Stimulated activated naive CD8-positive, alpha-beta T cell treated with anti-CD3 and anti-CD28 coated beads, Interleukin-15, amount 100 ng/mL, for 72 hours (primary cell): ENCODE results near the gene RAD1.

Experiments used
- ATAC-seq: fragments of 150-1000 bp; cut with Tn5 transposase; 2 replicates; pipeline ENCODE4 v1.10.0; 2021; ENCODE audit warnings: mild to moderate bottlenecking, moderate library complexity
- DNase-seq, 2 donors: peaks; one replicate each; pipeline ENCODE4 v3.0.0; 2021 to 2022
- H3K27ac Mint-ChIP-seq, 2 donors: one replicate each; pipeline ENCODE4 v1.8.0; 2022; ENCODE audit warnings: mild to moderate bottlenecking in 2 of 2, mixed read lengths in 2 of 2, moderate library complexity in 2 of 2
- H3K27me3 Mint-ChIP-seq: one replicate; pipeline ENCODE4 v1.8.0; 2022; ENCODE audit warnings: mixed read lengths
- H3K4me1 Mint-ChIP-seq: one replicate; pipeline ENCODE4 v1.8.0; 2022; ENCODE audit warnings: mild to moderate bottlenecking, mixed read lengths
- H3K4me3 Mint-ChIP-seq, 2 donors: one replicate each; pipeline ENCODE4 v1.8.0; 2022; ENCODE audit warnings: mild to moderate bottlenecking in 2 of 2, mixed read lengths in 2 of 2, moderate library complexity in 1 of 2
- H3K9me3 Mint-ChIP-seq, 2 donors: one replicate each; pipeline ENCODE4 v1.8.0; 2022; ENCODE audit warnings: mixed read lengths in 2 of 2

Gene RAD1

GRCh38 chr5:34895641-34896419, 19.5 kb downstream of the RAD1 start:
- Mint-ChIP-seq H3K27me3 (no peaks in the 10 kb centered on the region), H3K27ac (peak overlapping the region in 1 of 2 donors; percentile 44), H3K4me1 (no peaks in the 10 kb centered on the region), H3K4me3 (no peak overlapping the region), H3K9me3 (no peaks in the 10 kb centered on the region)
- DNase-seq (no peak), ATAC-seq (no peak)

- DNase-seq = no peak
- no peak overlapping the region for H3K4me3 Mint-ChIP-seq
- H3K4me1 Mint-ChIP-seq = no peaks in the 10 kb centered on the region
- ATAC-seq = no peak
- H3K27me3 Mint-ChIP-seq = no peaks in the 10 kb centered on the region
- no peak overlapping the region for H3K27ac Mint-ChIP-seq
- H3K9me3 Mint-ChIP-seq = no peaks in the 10 kb centered on the region
Observed at GRCh38 chr5:34894716-34895115, 20.6 kb downstream of the RAD1 start.

GRCh38 chr5:34892414-34892813, 22.9 kb downstream of the RAD1 start:
- no peaks in the 10 kb centered on the region for H3K9me3 Mint-ChIP-seq
- H3K27me3 Mint-ChIP-seq = no peaks in the 10 kb centered on the region
- H3K27ac Mint-ChIP-seq = no peak overlapping the region
- H3K4me3 Mint-ChIP-seq = no peak overlapping the region
- H3K4me1 Mint-ChIP-seq = no peaks in the 10 kb centered on the region
- ATAC-seq (no peak), DNase-seq (no peak)

GRCh38 chr5:34891981-34892380, 23.3 kb downstream of the RAD1 start:
- H3K4me3 Mint-ChIP-seq = no peak overlapping the region
- DNase-seq (no peak), ATAC-seq (no peak)
- no peaks in the 10 kb centered on the region for H3K9me3 Mint-ChIP-seq
- H3K27me3 Mint-ChIP-seq = no peaks in the 10 kb centered on the region
- H3K27ac Mint-ChIP-seq = no peak overlapping the region
- H3K4me1 Mint-ChIP-seq = no peaks in the 10 kb centered on the region

- no peak overlapping the region for H3K4me3 Mint-ChIP-seq
- no peak overlapping the region for H3K27ac Mint-ChIP-seq
- H3K27me3 Mint-ChIP-seq = peaks cover under 1% of the 10 kb centered on the region
- no peaks in the 10 kb centered on the region for H3K4me1 Mint-ChIP-seq
- H3K9me3 Mint-ChIP-seq = no peaks in the 10 kb centered on the region
- DNase-seq (no peak), ATAC-seq (no peak)
Observed at GRCh38 chr5:34889394-34889793, 25.9 kb downstream of the RAD1 start.

- Mint-ChIP-seq H3K4me1 (no peaks in the 10 kb centered on the region), H3K9me3 (no peaks in the 10 kb centered on the region), H3K27ac (no peak overlapping the region), H3K27me3 (peaks cover 21% of the 10 kb centered on the region), H3K4me3 (no peak overlapping the region)
- no peak for ATAC-seq
- no peak for DNase-seq
Observed at GRCh38 chr5:34886392-34887119, 28.7 kb downstream of the RAD1 start.

- ATAC-seq = no peak
- no peak overlapping the region for H3K27ac Mint-ChIP-seq
- H3K9me3 Mint-ChIP-seq = peaks cover 0 to 10% of the 10 kb centered on the region in 2 donors
- no peak overlapping the region for H3K4me3 Mint-ChIP-seq
- no peak for DNase-seq
- no peaks in the 10 kb centered on the region for H3K4me1 Mint-ChIP-seq
- H3K27me3 Mint-ChIP-seq = peaks cover 21% of the 10 kb centered on the region
Observed at GRCh38 chr5:34881246-34881645, 34.1 kb downstream of the RAD1 start.

GRCh38 chr5:34876275-34876674, 39.0 kb downstream of the RAD1 start:
- ATAC-seq (no peak), DNase-seq (no peak)
- Mint-ChIP-seq H3K4me3 (no peak overlapping the region), H3K27me3 (no peaks in the 10 kb centered on the region), H3K27ac (no peak overlapping the region), H3K9me3 (peaks cover 0 to 21% of the 10 kb centered on the region in 2 donors), H3K4me1 (no peaks in the 10 kb centered on the region)

GRCh38 chr5:34870382-34870781, 44.9 kb downstream of the RAD1 start:
- ATAC-seq (no peak), DNase-seq (no peak)
- H3K27ac Mint-ChIP-seq = no peak overlapping the region
- H3K27me3 Mint-ChIP-seq = no peaks in the 10 kb centered on the region
- no peak overlapping the region for H3K4me3 Mint-ChIP-seq
- H3K9me3 Mint-ChIP-seq = peaks cover 0 to 2% of the 10 kb centered on the region in 2 donors
- H3K4me1 Mint-ChIP-seq = no peaks in the 10 kb centered on the region

- DNase-seq = no peak
- H3K27ac Mint-ChIP-seq = peak overlapping the region in 1 of 2 donors; percentile 25
- no peak for ATAC-seq
- no peaks in the 10 kb centered on the region for H3K27me3 Mint-ChIP-seq
- H3K4me1 Mint-ChIP-seq = no peaks in the 10 kb centered on the region
- H3K4me3 Mint-ChIP-seq = no peak overlapping the region
- H3K9me3 Mint-ChIP-seq = no peaks in the 10 kb centered on the region
Observed at GRCh38 chr5:34869256-34869655, 46.0 kb downstream of the RAD1 start.

GRCh38 chr5:34868791-34869190, 46.5 kb downstream of the RAD1 start:
- ATAC-seq = no peak
- no peaks in the 10 kb centered on the region for H3K27me3 Mint-ChIP-seq
- H3K9me3 Mint-ChIP-seq = no peaks in the 10 kb centered on the region
- H3K4me1 Mint-ChIP-seq = no peaks in the 10 kb centered on the region
- no peak overlapping the region for H3K4me3 Mint-ChIP-seq
- DNase-seq = no peak
- no peak overlapping the region for H3K27ac Mint-ChIP-seq

GRCh38 chr5:34867660-34868059, 47.6 kb downstream of the RAD1 start:
- DNase-seq (no peak), ATAC-seq (no peak)
- no peaks in the 10 kb centered on the region for H3K27me3 Mint-ChIP-seq
- H3K27ac Mint-ChIP-seq = no peak overlapping the region
- H3K9me3 Mint-ChIP-seq = no peaks in the 10 kb centered on the region
- no peaks in the 10 kb centered on the region for H3K4me1 Mint-ChIP-seq
- H3K4me3 Mint-ChIP-seq = no peak overlapping the region

GRCh38 chr5:34866989-34867471, 48.3 kb downstream of the RAD1 start:
- Mint-ChIP-seq H3K9me3 (no peaks in the 10 kb centered on the region), H3K27me3 (no peaks in the 10 kb centered on the region), H3K27ac (no peak overlapping the region), H3K4me1 (no peaks in the 10 kb centered on the region), H3K4me3 (no peak overlapping the region)
- ATAC-seq (no peak), DNase-seq (no peak)

- ATAC-seq = no peak
- H3K9me3 Mint-ChIP-seq = no peaks in the 10 kb centered on the region
- DNase-seq = no peak
- no peak overlapping the region for H3K4me3 Mint-ChIP-seq
- H3K4me1 Mint-ChIP-seq = no peaks in the 10 kb centered on the region
- H3K27ac Mint-ChIP-seq = no peak overlapping the region
- H3K27me3 Mint-ChIP-seq = no peaks in the 10 kb centered on the region
Observed at GRCh38 chr5:34865091-34865490, 50.2 kb downstream of the RAD1 start.

GRCh38 chr5:34863946-34864345, 51.4 kb downstream of the RAD1 start:
- H3K4me1 Mint-ChIP-seq = no peaks in the 10 kb centered on the region
- ATAC-seq (no peak), DNase-seq (no peak)
- H3K4me3 Mint-ChIP-seq = no peak overlapping the region
- no peak overlapping the region for H3K27ac Mint-ChIP-seq
- H3K9me3 Mint-ChIP-seq = no peaks in the 10 kb centered on the region
- H3K27me3 Mint-ChIP-seq = no peaks in the 10 kb centered on the region

GRCh38 chr5:34859253-34859652, 56.1 kb downstream of the RAD1 start:
- Mint-ChIP-seq H3K27ac (no peak overlapping the region), H3K9me3 (no peaks in the 10 kb centered on the region), H3K4me3 (no peak overlapping the region), H3K4me1 (no peaks in the 10 kb centered on the region), H3K27me3 (no peaks in the 10 kb centered on the region)
- DNase-seq (no peak), ATAC-seq (no peak)
